ENCODE data around the gene MAST2.
"Not testable (repeated sequence)": the region's sequence is repeated elsewhere in the genome, so short reads cannot be mapped to it uniquely, and the experiment has no call there.

The MAST2 gene

DNA sequence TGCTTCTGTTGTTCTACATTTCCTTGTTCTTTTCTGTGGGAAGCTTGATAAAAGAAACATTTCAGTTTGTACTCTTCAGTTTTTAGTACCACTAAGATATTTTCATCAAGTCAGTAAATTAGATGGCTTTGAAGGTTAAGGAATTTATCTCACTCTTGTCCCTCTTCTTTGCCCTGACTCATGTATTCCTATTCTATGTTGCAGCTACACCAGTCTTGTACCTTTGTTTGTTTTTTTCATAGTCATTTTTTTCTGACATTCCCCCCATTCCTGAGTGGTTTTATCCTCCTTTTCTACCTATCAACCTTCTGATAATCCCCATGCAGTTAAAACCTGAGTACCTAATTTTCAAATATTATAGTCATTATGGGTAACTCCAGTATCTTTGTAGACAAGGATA lies 65.4 kb downstream of the MAST2 start:
- ATAC-seq (replicated peaks; ENCODE audit: extremely low read depth, poor library complexity, severe bottlenecking) (no peak), DNase-seq (ENCODE audit: low spot score in 2 of 2) (no peak)
- H3K4me3 Mint-ChIP-seq = no peak overlapping the region
- H3K4me1 Mint-ChIP-seq = no peaks in the 10 kb centered on the region
- H3K36me3 Mint-ChIP-seq (ENCODE audit: insufficient read depth) = peaks cover 3% of the 10 kb centered on the region
- H3K27me3 Mint-ChIP-seq = no peaks in the 10 kb centered on the region
- no peaks in the 10 kb centered on the region for H3K9me3 Mint-ChIP-seq
- H3K27ac Mint-ChIP-seq (ENCODE audit: low read depth) = no peak overlapping the region

DNA sequence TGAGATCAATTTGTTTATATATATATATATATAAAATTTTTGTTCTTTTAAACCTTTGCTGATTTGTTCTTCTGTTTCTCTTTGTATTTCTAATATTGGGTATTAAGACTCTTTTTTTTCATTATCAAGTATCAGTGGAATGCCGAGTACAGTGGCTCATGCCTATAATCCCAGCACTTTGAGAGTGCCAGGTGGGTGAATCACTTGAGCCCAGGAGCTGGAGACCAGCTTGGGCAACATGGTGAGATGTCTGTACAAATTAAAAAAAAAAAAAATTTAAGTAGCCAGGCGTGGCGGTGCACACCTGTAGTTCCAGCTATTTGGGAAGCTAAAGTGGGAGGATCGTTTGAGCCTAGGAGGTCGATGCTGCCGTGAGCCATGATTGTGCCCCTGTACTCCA lies 67.1 kb downstream of the MAST2 start:
- DNase-seq (ENCODE audit: low spot score in 2 of 2) = no peak
- no peaks in the 10 kb centered on the region for H3K4me1 Mint-ChIP-seq
- no peak overlapping the region for H3K27ac Mint-ChIP-seq (ENCODE audit: low read depth)
- H3K27me3 Mint-ChIP-seq = no peaks in the 10 kb centered on the region
- no peak overlapping the region for H3K4me3 Mint-ChIP-seq
- H3K36me3 Mint-ChIP-seq (ENCODE audit: insufficient read depth) = peaks cover 3% of the 10 kb centered on the region
- H3K9me3 Mint-ChIP-seq = no peaks in the 10 kb centered on the region
- no peak for ATAC-seq (replicated peaks; ENCODE audit: extremely low read depth, poor library complexity, severe bottlenecking)

DNA sequence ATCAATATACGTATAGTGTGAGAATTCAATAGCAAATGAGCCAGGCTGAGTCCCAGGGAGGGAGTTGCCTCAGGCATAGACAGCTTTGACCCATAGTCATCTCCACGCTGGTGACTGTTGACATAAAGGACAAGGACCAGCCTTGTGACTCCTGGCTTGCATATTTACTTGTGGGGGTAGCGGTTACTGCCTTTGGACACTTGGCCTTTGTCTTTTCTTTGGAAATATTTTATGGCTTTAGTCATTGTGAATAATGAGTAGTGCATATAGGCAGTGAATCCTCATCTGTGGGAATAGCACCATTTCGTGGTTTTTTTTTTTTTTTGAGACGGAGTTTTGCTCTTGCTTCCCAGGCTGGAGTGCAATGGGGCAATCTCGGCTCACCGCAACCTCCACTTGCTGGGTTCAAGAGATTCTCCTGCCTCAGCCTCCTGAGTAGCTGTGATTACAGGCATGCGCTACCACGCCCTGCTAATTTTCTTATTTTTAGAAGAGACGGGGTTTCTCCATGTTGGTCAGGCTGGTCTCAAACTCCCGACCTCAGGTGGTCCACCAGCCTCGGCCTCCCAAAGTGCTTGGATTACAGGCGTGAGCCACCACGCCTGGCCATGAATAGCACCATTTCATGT lies 68.9 kb downstream of the MAST2 start:
- not testable (repeated sequence) for ATAC-seq (replicated peaks; ENCODE audit: extremely low read depth, poor library complexity, severe bottlenecking); H3K27ac Mint-ChIP-seq (ENCODE audit: low read depth); DNase-seq (ENCODE audit: low spot score in 2 of 2); H3K27me3 Mint-ChIP-seq; H3K4me3 Mint-ChIP-seq; H3K4me1 Mint-ChIP-seq; H3K36me3 Mint-ChIP-seq (ENCODE audit: insufficient read depth); H3K9me3 Mint-ChIP-seq

- Mint-ChIP-seq H3K27me3 (no peaks in the 10 kb centered on the region), H3K4me3 (no peak overlapping the region), H3K27ac (ENCODE audit: low read depth) (no peak overlapping the region), H3K4me1 (no peaks in the 10 kb centered on the region), H3K36me3 (ENCODE audit: insufficient read depth) (peaks cover 1% of the 10 kb centered on the region), H3K9me3 (no peaks in the 10 kb centered on the region)
- DNase-seq (ENCODE audit: low spot score in 2 of 2) (no peak), ATAC-seq (replicated peaks; ENCODE audit: extremely low read depth, poor library complexity, severe bottlenecking) (no peak)
These were observed 72.7 kb downstream of the MAST2 start for GRCh38 chr1:45876000-45876617.

DNA sequence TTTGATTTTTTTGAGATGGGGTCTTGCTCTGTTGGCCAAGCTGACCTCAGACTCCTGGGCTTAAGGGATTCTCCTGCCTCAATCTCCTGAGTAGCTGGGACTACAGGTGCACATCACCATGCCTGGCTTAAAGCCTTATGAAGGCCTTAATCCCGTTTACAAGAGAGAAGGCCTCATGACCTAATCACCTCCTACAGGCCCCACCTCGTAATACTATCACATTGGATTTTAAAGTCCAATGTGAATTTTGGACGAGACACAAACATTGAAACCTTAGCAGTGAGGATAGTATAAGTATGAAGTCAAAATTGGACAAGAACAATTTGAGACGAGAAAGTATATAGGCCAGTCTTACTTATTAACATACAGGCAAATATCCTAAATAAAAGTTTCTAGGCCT lies 73.9 kb downstream of the MAST2 start:
- DNase-seq (ENCODE audit: low spot score in 2 of 2) (no peak), ATAC-seq (replicated peaks; ENCODE audit: extremely low read depth, poor library complexity, severe bottlenecking) (no peak)
- Mint-ChIP-seq H3K4me1 (no peaks in the 10 kb centered on the region), H3K27ac (ENCODE audit: low read depth) (no peak overlapping the region), H3K36me3 (ENCODE audit: insufficient read depth) (no peaks in the 10 kb centered on the region), H3K27me3 (no peaks in the 10 kb centered on the region), H3K9me3 (no peaks in the 10 kb centered on the region), H3K4me3 (no peak overlapping the region)

DNA sequence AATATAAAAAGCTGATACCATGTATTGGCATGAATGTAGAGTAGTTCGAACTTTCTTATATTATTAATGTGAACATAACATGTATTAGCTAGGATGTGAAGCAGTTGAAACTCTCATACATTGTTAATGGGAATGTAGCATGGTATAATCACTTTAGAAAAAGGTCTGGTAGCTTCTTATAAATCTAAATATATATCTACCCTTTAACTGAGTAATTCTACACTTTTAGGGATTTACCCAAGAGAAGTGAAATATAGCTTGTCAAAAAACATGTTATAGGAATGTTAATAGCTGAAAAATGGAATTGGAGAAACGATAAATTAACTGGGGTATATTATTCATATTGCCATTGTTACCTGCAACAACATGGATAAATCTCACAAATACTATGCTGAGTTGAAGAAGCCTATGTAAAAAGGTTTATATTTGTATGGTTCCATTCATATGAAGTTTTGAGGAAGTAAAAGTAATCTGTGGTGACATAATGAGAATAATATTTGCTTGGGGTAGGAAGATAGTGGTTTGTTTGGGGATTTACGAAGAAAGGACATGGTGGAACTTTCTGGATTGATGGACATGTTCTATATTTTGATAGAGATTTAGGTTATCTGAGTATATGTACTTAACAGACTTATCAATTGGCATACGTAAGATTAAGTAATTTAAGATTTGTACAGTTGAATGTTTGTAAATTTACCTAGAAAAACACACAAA lies 76.6 kb downstream of the MAST2 start:
- ATAC-seq (replicated peaks; ENCODE audit: extremely low read depth, poor library complexity, severe bottlenecking) = no peak
- Mint-ChIP-seq H3K9me3 (no peaks in the 10 kb centered on the region), H3K36me3 (ENCODE audit: insufficient read depth) (no peaks in the 10 kb centered on the region), H3K27me3 (no peaks in the 10 kb centered on the region), H3K4me3 (no peak overlapping the region), H3K27ac (ENCODE audit: low read depth) (no peak overlapping the region), H3K4me1 (no peaks in the 10 kb centered on the region)
- DNase-seq (ENCODE audit: low spot score in 2 of 2) = no peak

- H3K4me1 Mint-ChIP-seq = no peaks in the 10 kb centered on the region
- H3K9me3 Mint-ChIP-seq = no peaks in the 10 kb centered on the region
- no peak overlapping the region for H3K27ac Mint-ChIP-seq (ENCODE audit: low read depth)
- no peaks in the 10 kb centered on the region for H3K36me3 Mint-ChIP-seq (ENCODE audit: insufficient read depth)
- H3K4me3 Mint-ChIP-seq = no peak overlapping the region
- ATAC-seq (replicated peaks; ENCODE audit: extremely low read depth, poor library complexity, severe bottlenecking) = no peak
- DNase-seq (ENCODE audit: low spot score in 2 of 2) = no peak
- H3K27me3 Mint-ChIP-seq = no peaks in the 10 kb centered on the region
These were observed 77.5 kb downstream of the MAST2 start for GRCh38 chr1:45880930-45881329.

GRCh38 chr1:45883658-45884057 lies 80.2 kb downstream of the MAST2 start:
- ATAC-seq (replicated peaks; ENCODE audit: extremely low read depth, poor library complexity, severe bottlenecking) (no peak), DNase-seq (ENCODE audit: low spot score in 2 of 2) (no peak)
- Mint-ChIP-seq H3K9me3 (no peaks in the 10 kb centered on the region), H3K27me3 (no peaks in the 10 kb centered on the region), H3K4me3 (no peak overlapping the region), H3K27ac (ENCODE audit: low read depth) (no peak overlapping the region), H3K36me3 (ENCODE audit: insufficient read depth) (no peaks in the 10 kb centered on the region), H3K4me1 (no peaks in the 10 kb centered on the region)

GRCh38 chr1:45884700-45885099 lies 81.3 kb downstream of the MAST2 start:
- ATAC-seq (replicated peaks; ENCODE audit: extremely low read depth, poor library complexity, severe bottlenecking) (no peak), DNase-seq (ENCODE audit: low spot score in 2 of 2) (no peak)
- Mint-ChIP-seq H3K27me3 (no peaks in the 10 kb centered on the region), H3K36me3 (ENCODE audit: insufficient read depth) (no peaks in the 10 kb centered on the region), H3K4me3 (no peak overlapping the region), H3K4me1 (peaks cover under 1% of the 10 kb centered on the region), H3K27ac (ENCODE audit: low read depth) (no peak overlapping the region), H3K9me3 (no peaks in the 10 kb centered on the region)

- no peak overlapping the region for H3K4me3 Mint-ChIP-seq
- no peaks in the 10 kb centered on the region for H3K36me3 Mint-ChIP-seq (ENCODE audit: insufficient read depth)
- ATAC-seq (replicated peaks; ENCODE audit: extremely low read depth, poor library complexity, severe bottlenecking) (no peak), DNase-seq (ENCODE audit: low spot score in 2 of 2) (no peak)
- H3K4me1 Mint-ChIP-seq = peaks cover 5% of the 10 kb centered on the region
- H3K9me3 Mint-ChIP-seq = no peaks in the 10 kb centered on the region
- H3K27me3 Mint-ChIP-seq = no peaks in the 10 kb centered on the region
- H3K27ac Mint-ChIP-seq (ENCODE audit: low read depth) = no peak overlapping the region
These were observed 82.8 kb downstream of the MAST2 start for GRCh38 chr1:45886229-45886628.

- H3K27ac Mint-ChIP-seq (ENCODE audit: low read depth) = no peak overlapping the region
- H3K4me1 Mint-ChIP-seq = peaks cover 5% of the 10 kb centered on the region
- DNase-seq (ENCODE audit: low spot score in 2 of 2) (no peak), ATAC-seq (replicated peaks; ENCODE audit: extremely low read depth, poor library complexity, severe bottlenecking) (no peak)
- no peak overlapping the region for H3K4me3 Mint-ChIP-seq
- H3K27me3 Mint-ChIP-seq = no peaks in the 10 kb centered on the region
- no peaks in the 10 kb centered on the region for H3K9me3 Mint-ChIP-seq
- no peaks in the 10 kb centered on the region for H3K36me3 Mint-ChIP-seq (ENCODE audit: insufficient read depth)
These were observed 83.9 kb downstream of the MAST2 start for GRCh38 chr1:45887156-45887842.

GRCh38 chr1:45890078-45890477 lies 86.7 kb downstream of the MAST2 start:
- H3K27me3 Mint-ChIP-seq = no peaks in the 10 kb centered on the region
- H3K27ac Mint-ChIP-seq (ENCODE audit: low read depth) = no peak overlapping the region
- no peaks in the 10 kb centered on the region for H3K36me3 Mint-ChIP-seq (ENCODE audit: insufficient read depth)
- H3K4me3 Mint-ChIP-seq = no peak overlapping the region
- no peaks in the 10 kb centered on the region for H3K9me3 Mint-ChIP-seq
- DNase-seq (ENCODE audit: low spot score in 2 of 2) = no peak
- no peak for ATAC-seq (replicated peaks; ENCODE audit: extremely low read depth, poor library complexity, severe bottlenecking)
- peaks cover 5% of the 10 kb centered on the region for H3K4me1 Mint-ChIP-seq

DNA sequence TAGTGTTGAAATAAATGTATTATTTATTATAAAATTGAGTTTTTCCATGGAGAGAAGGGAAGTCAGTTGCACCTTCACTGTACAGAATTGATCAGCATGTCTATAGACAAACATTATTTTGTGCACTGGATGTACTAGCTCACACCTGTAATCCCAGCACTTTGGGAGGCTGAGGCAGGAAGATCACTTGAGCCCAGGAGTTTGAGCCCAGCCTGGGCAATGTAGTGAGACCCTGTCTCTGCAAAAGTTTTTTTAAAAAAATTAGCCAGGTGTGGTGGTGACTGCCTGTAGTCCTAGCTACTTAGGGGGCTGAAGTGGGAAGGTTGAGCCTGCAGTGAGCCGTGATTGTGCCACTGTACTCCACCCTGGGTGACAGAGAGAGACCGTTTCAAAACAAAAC lies 87.7 kb downstream of the MAST2 start:
- Mint-ChIP-seq H3K4me3 (no peak overlapping the region), H3K27me3 (no peaks in the 10 kb centered on the region), H3K27ac (ENCODE audit: low read depth) (no peak overlapping the region), H3K4me1 (peaks cover 5% of the 10 kb centered on the region), H3K9me3 (no peaks in the 10 kb centered on the region), H3K36me3 (ENCODE audit: insufficient read depth) (no peaks in the 10 kb centered on the region)
- DNase-seq (ENCODE audit: low spot score in 2 of 2) (no peak), ATAC-seq (replicated peaks; ENCODE audit: extremely low read depth, poor library complexity, severe bottlenecking) (no peak)

Measured in central memory CD8-positive, alpha-beta T cell (primary cell).